GM12874 (cell line): Measurements from ENCODE around the gene KDM8.

Experiments
- CTCF ChIP-seq: IDR thresholded peaks from 2 replicates; pipeline ENCODE4 v1.5.1; 2011; ENCODE audit warnings: low read depth, mild to moderate bottlenecking, control low read depth, low read length, moderate library complexity; ENCODE audit not compliant: insufficient read depth

The KDM8 gene

DNA sequence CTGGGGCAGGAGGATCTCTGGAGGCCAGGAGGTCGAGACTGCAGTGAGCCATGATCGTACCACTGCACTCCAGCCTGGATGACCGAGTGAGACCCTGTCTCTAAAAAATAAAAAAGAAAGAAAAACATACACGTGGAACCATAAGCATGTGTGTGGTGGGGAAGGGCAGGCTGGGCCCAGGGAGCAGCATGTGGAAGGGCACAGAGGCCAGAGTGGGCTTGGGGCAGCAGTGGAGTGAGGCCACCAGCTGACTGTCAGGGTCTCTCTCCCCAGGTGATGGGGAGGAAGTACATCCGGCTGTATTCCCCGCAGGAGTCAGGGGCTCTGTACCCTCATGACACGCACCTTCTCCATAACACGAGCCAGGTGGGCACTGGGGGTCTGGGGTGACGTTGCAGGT lies 16.8 kb downstream of the KDM8 start:
- no peak for TF ChIP-seq CTCF

DNA sequence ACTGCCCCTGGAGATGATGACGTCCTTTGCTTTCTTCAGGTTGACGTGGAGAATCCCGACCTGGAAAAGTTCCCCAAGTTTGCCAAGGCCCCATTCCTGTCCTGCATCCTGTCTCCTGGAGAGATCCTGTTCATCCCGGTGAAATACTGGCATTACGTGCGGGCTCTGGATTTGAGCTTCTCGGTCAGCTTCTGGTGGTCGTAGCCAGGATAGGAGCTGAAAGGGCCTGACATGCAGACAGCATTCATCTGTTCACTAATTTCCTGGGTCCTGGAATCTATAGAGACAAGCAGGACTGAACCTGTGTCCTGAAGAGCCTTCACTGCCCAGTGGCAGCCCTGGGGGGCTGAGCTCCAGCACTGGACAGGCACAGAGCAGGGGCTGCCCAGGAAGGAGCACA lies 17.2 kb downstream of the KDM8 start:
- no peak for TF ChIP-seq CTCF

DNA sequence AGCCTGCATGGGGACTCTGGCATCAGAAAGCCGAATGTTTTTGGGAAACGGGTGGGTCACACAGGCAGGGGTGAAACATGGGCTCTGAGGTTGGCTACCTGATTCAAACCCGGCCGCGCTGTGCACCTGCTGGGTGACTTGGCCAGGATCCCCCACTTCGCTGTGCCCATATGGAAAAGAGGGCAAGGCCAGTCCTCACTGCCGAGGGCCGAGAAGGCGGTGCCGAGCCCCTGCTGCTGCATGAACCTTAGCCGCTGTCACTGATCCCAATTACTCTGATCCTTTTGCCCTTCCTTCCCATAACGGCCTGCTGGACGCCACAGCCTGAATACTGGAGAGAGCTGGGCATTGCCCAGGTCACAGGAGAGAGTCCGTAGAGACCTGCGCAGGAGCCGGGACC lies 17.7 kb downstream of the KDM8 start:
- no peak for TF ChIP-seq CTCF

DNA sequence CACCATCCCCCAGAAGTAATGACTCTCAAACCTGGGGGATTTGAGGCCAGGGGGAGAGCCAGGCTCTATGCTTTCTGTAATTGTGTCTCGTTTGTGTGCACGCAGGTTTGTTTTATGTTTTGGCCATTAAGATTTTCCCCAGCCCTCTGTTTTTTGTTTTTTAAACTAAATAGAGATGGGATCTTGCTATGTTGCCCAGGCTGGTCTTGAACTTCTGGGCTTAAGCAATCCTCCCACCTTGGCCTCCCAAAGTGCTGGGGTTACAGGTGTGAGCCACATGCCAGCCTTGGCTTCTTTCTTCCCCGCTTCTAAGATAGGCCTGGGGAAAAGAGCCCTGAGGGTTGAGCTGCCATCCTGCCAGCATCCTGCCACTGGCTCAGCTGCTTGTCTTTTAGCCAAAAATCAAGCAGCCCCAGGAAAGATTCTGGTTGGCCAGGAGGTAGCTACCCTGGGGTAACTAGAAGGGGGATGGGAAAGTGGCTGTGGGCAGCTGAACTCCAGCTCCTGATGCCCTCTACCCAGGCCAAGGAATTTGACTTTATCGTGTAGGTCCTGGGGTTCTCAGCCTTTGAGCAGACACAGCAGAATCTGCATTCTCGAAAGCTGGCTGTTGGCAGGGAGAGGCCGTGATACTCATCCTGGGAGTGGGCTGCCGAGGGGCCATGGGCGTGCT lies 18.4 kb downstream of the KDM8 start:
- TF ChIP-seq CTCF, result no peak

DNA sequence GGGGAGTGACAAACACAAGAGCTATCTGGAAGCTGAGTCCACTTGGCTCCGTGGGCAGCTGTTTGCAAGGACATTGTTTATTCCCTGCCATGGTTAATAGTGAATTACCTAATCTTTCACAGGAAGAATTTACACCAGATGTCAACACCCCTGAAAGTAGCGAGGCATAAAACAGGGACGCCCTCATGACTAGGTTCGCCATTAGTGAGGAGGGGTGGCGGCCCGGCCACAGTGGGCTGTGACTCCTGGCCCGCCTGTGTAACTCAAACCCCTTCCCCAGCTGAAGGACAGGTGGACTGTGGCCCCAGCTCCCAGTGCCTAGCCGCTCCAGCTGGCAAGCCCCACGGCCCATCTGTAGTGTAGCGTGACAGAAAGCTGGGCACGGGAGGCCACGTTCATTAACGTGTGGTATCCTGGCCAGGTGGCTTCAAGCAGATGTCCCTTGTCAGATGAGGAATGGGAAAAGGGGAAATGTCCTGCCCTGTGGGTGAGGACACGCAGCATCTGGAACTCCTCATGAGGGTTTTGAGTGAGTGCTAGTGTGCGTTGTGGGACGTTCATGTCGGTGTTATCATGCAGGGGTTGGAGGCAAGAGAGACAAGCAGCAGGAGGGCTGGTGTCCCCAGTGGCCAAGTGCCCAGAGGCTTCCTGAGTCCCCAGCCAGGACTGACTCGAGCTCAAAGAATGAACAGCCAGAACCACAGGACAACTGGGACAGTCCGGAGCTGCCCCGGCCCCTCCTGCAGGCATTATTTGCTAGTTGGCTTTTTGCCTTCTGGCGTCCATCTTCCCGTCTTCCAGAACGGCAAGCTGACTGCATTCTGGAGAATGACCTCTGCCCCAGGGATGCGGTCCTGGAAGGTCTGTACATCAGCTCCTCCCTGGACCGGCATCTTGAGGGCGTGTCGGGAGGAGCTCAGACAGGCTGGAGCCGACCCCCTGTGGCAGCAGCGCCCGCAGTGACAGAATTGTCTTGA lies 19.2 kb downstream of the KDM8 start:
- TF ChIP-seq CTCF, result no peak

GRCh38 chr16:27223226-27223610 lies 19.9 kb downstream of the KDM8 start:
- TF ChIP-seq CTCF, result no peak

DNA sequence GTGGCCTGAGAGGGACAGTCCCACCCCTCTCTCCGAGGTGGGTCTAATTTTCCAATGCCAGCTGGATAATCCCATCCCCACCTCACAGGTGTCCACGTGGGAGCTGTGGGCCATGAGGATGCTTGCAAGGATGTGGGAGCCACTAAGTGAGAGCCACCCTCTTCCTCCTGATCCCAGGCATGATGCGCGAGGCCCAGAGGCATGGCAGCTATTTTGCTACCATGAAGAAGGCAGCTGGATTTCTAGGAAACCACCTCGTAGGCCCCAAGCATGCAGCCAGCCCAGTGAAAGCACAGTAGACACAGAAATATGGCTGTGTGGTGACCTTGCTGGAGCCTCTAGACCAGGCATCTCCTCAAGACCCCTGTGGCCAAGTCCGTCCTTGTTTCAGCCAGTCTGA lies 20.4 kb downstream of the KDM8 start:
- no peak for TF ChIP-seq CTCF
